Measurements from ENCODE around the gene ADRA2B.

- TF ChIP-seq CTCF (IDR thresholded peaks at IDR 0.05; ENCODE audit: insufficient read depth, low read length) (no peak), POLR2AphosphoS5 (IDR thresholded peaks at IDR 0.05; ENCODE audit: low read depth) (no peak), SPI1 (IDR thresholded peaks at IDR 0.05; ENCODE audit: borderline replicate concordance, low read depth) (no peak), GABPA (IDR thresholded peaks at IDR 0.05; ENCODE audit: low read depth) (no peak)
These were observed 1.6 kb upstream of the ADRA2B start for GRCh38 chr2:96117701-96118588.

Data from HL-60 (cell line).